CD14-positive monocyte (primary cell): ENCODE measurements around the gene LTBP4. TPM values are rescaled to one million over a fixed set of nuclear protein-coding genes. Genes with fewer than 3 reads are reported as not detected.

Source experiments
- DNase-seq, 3 donors: peaks; one replicate each; pipeline ENCODE4 v3.0.0-alpha.2; 2011 to 2022
- H2AFZ ChIP-seq: 2 replicates; pipeline ENCODE4 v1.6.0; 2012; ENCODE audit warnings: mild to moderate bottlenecking, low read depth, low read length, inconsistent platforms; ENCODE audit not compliant: insufficient read depth, poor library complexity, severe bottlenecking
- H3K27ac ChIP-seq, 2 donors: 1 replicate in 1 of 2; 2 replicates in 1 of 2; pipeline ENCODE4 v1.5.1; 2012 to 2013; ENCODE audit warnings: low read length in 2 of 2, control low read depth in 1 of 2, inconsistent platforms in 1 of 2, low read depth in 1 of 2, mild to moderate bottlenecking in 1 of 2
- H3K27me3 ChIP-seq, 2 donors: one replicate each; pipeline versions ENCODE4 v1.6.0 to v1.6.1; 2011 to 2013; ENCODE audit warnings: low read length in 2 of 2; ENCODE audit not compliant: control insufficient read depth in 2 of 2, insufficient read depth in 2 of 2
- H3K36me3 ChIP-seq, 2 donors: replicated peaks in 1 of 2; 1 replicate in 1 of 2; 2 replicates in 1 of 2; pipeline versions ENCODE4 v1.5.1 to v1.6.1; 2012 to 2013; ENCODE audit warnings: low read length in 2 of 2, control low read depth in 1 of 2, inconsistent platforms in 1 of 2, mild to moderate bottlenecking in 1 of 2; ENCODE audit not compliant: insufficient read depth in 2 of 2, control insufficient read depth in 1 of 2
- H3K4me1 ChIP-seq, 2 donors: 1 replicate in 1 of 2; 2 replicates in 1 of 2; pipeline versions ENCODE4 v1.5.1 to v1.6.1; 2012 to 2013; ENCODE audit warnings: low read length in 2 of 2, control low read depth in 1 of 2, inconsistent platforms in 1 of 2, mild to moderate bottlenecking in 1 of 2, moderate library complexity in 1 of 2; ENCODE audit not compliant: insufficient read depth in 2 of 2, control insufficient read depth in 1 of 2
- H3K4me2 ChIP-seq: replicated peaks from 2 replicates; pipeline ENCODE3; 2012; ENCODE audit warnings: low read length, moderate library complexity, mild to moderate bottlenecking; ENCODE audit not compliant: poor library complexity, severe bottlenecking; ENCODE audit errors: extremely low read depth
- H3K4me3 ChIP-seq, 3 experiments: fragments of 200-600 bp in 1 of 3; sonication (generic) in 1 of 3; replicated peaks in 1 of 3; 1 replicate in 2 of 3; 2 replicates in 1 of 3; pipeline ENCODE4 v1.5.1; 2011 to 2013; ENCODE audit warnings: low read length in 3 of 3, mild to moderate bottlenecking in 3 of 3, control low read depth in 2 of 3, low read depth in 2 of 3, inconsistent platforms in 1 of 3, moderate library complexity in 1 of 3
- H3K79me2 ChIP-seq: 2 replicates; pipeline ENCODE4 v1.6.0; 2012; ENCODE audit warnings: mild to moderate bottlenecking, control low read depth, inconsistent platforms, low read length, moderate library complexity; ENCODE audit not compliant: insufficient read depth
- H3K9ac ChIP-seq: 2 replicates; pipeline ENCODE4 v1.6.0; 2017; ENCODE audit warnings: low read length, mild to moderate bottlenecking; ENCODE audit not compliant: insufficient read depth, poor library complexity, severe bottlenecking
- H3K9me3 ChIP-seq, 2 donors: replicated peaks in 1 of 2; 1 replicate in 1 of 2; 2 replicates in 1 of 2; pipeline versions ENCODE4 v1.5.1 to v1.6.1; 2012 to 2013; ENCODE audit warnings: low read length in 2 of 2, control low read depth in 1 of 2; ENCODE audit not compliant: control insufficient read depth in 1 of 2, insufficient read depth in 1 of 2
- H4K20me1 ChIP-seq: 2 replicates; pipeline ENCODE4 v1.6.0; 2012; ENCODE audit warnings: mild to moderate bottlenecking, low read length, control low read depth, moderate library complexity; ENCODE audit not compliant: insufficient read depth
- H3K27ac Mint-ChIP-seq, 7 donors: one replicate each; pipeline ENCODE4 v1.8.0; 2020; ENCODE audit warnings: mild to moderate bottlenecking in 7 of 7, mixed read lengths in 7 of 7, moderate library complexity in 6 of 7, inconsistent platforms in 2 of 7
- H3K27me3 Mint-ChIP-seq, 3 donors: one replicate each; pipeline ENCODE4 v1.8.0; 2021 to 2022; ENCODE audit warnings: low read depth in 3 of 3, mild to moderate bottlenecking in 3 of 3, mixed read lengths in 3 of 3, moderate library complexity in 3 of 3, inconsistent platforms in 1 of 3
- H3K36me3 Mint-ChIP-seq, 2 donors: one replicate each; pipeline ENCODE4 v1.8.0; 2020; ENCODE audit warnings: mixed read lengths in 2 of 2, inconsistent platforms in 1 of 2, mild to moderate bottlenecking in 1 of 2
- H3K4me1 Mint-ChIP-seq: one replicate; pipeline ENCODE4 v1.8.0; 2020; ENCODE audit warnings: mild to moderate bottlenecking, mixed read lengths
- H3K4me3 Mint-ChIP-seq, 2 donors: one replicate each; pipeline ENCODE4 v1.8.0; 2020; ENCODE audit warnings: mild to moderate bottlenecking in 2 of 2, mixed read lengths in 2 of 2, moderate library complexity in 1 of 2
- H3K9me3 Mint-ChIP-seq, 7 donors: one replicate each; pipeline ENCODE4 v1.8.0; 2020 to 2022; ENCODE audit warnings: mixed read lengths in 7 of 7, mild to moderate bottlenecking in 6 of 7, moderate library complexity in 6 of 7, inconsistent platforms in 2 of 7
- CTCF ChIP-seq: fragments of 200-600 bp; IDR thresholded peaks from one replicate; pipeline ENCODE4 v1.8.0; 2022; ENCODE audit warnings: antibody characterized with exemption, mild to moderate bottlenecking
- WGBS: methylation state at CpG from one replicate; pipeline ENCODE4 v1.1.5; 2013; ENCODE audit warnings: missing lambda C conversion rate; ENCODE audit not compliant: insufficient coverage; 5-methylcytosine and 5-hydroxymethylcytosine counted together
- intact Hi-C, 2 donors: fragments of 100-400 bp; cut with micrococcal nuclease; formaldehyde crosslinking; loops; one replicate each; pipeline versions ENCODE4 v1.15.0 to v1.15.1; 2023
- polyA plus RNA-seq, 3 donors: library from polyadenylated mRNA; depleted of rRNA in 1 of 3; unstranded in 2 of 3; stranded (reverse) in 1 of 3; fragments of 300-500 nt in 2 of 3; fragments of >200 nt in 1 of 3; fragmentation: Illumina TruSeq in 2 of 3; gene quantifications; 1 replicate in 2 of 3; 2 replicates in 1 of 3; pipeline ENCODE4 v1.2.3, GENCODE V29; 2012 to 2021

Gene LTBP4
- polyA plus RNA-seq, 3 donors, result 3.8 to 38.7 (median 8.0) TPM

- no peaks in the 10 kb centered on the region for H3K9me3 ChIP-seq
- no peak for TF ChIP-seq CTCF
- no peak overlapping the region for H3K4me3 ChIP-seq
- peaks cover 0 to 5% of the 10 kb centered on the region in 2 donors for H3K27me3 ChIP-seq
- Mint-ChIP-seq H3K36me3 (peaks cover 3 to 5% of the 10 kb centered on the region in 2 donors), H3K4me1 (peaks cover 4% of the 10 kb centered on the region), H3K9me3 (peaks cover 0 to 2% (median 0%) of the 10 kb centered on the region in 7 donors), H3K4me3 (peak overlapping the region in 1 of 2 donors; percentile 47), H3K27ac (peak overlapping the region in 1 of 7 donors; percentile 14), H3K27me3 (peaks cover 10 to 22% (median 10%) of the 10 kb centered on the region in 3 donors)
- H2AFZ ChIP-seq, result no peak overlapping the region
- H3K4me1 ChIP-seq, result peaks cover 0 to 4% of the 10 kb centered on the region in 2 donors
- WGBS, result no CpG with 5 or more reads among the region's 5 CpGs
- no peaks in the 10 kb centered on the region for H3K79me2 ChIP-seq
- no peak overlapping the region for H3K4me2 ChIP-seq
- no peak overlapping the region for H3K9ac ChIP-seq
- H3K27ac ChIP-seq, result no peak overlapping the region
- intact Hi-C loops, result loop anchor here (5.0 kb wide), 2 partner anchors 91 to 326 kb away; no protein-coding TSS in a partner anchor
- no peak for DNase-seq
- H4K20me1 ChIP-seq, result no peaks in the 10 kb centered on the region
- no peaks in the 10 kb centered on the region for H3K36me3 ChIP-seq
Measured at GRCh38 chr19:40633207-40633606, 32.0 kb downstream of the LTBP4 start.

- Histone ChIP-seq H3K4me3 (no peak overlapping the region), H3K4me1 (peaks cover 0 to 4% of the 10 kb centered on the region in 2 donors), H3K9ac (no peak overlapping the region), H4K20me1 (no peaks in the 10 kb centered on the region), H3K27ac (no peak overlapping the region), H3K27me3 (peaks cover 0 to 5% of the 10 kb centered on the region in 2 donors), H3K36me3 (no peaks in the 10 kb centered on the region), H3K79me2 (no peaks in the 10 kb centered on the region), H2AFZ (no peak overlapping the region), H3K4me2 (no peak overlapping the region), H3K9me3 (no peaks in the 10 kb centered on the region)
- intact Hi-C loops, result no loop called here
- Mint-ChIP-seq H3K9me3 (peaks cover 0 to 2% (median 0%) of the 10 kb centered on the region in 7 donors), H3K36me3 (no peaks in the 10 kb centered on the region), H3K27me3 (peaks cover 11 to 21% (median 21%) of the 10 kb centered on the region in 3 donors), H3K4me1 (peaks cover 8% of the 10 kb centered on the region), H3K4me3 (no peak overlapping the region), H3K27ac (no peak overlapping the region)
- no CpG with 5 or more reads among the region's 1 CpG for WGBS
- DNase-seq, result no peak
- TF ChIP-seq CTCF, result no peak
Measured at GRCh38 chr19:40638327-40638726, 37.2 kb downstream of the LTBP4 start.
